Spleen (tissue), 7 donors: ENCODE data around the gene ACKR2.

Experiments
- POLR2A ChIP-seq, 3 donors: fragments of 450-650 bp; IDR thresholded peaks; one replicate each; pipeline ENCODE4 v1.5.1; 2017; ENCODE audit warnings: antibody characterized with exemption in 3 of 3, mild to moderate bottlenecking in 1 of 3
- POLR2AphosphoS5 ChIP-seq, 3 donors: sonication (generic); formaldehyde crosslinking; IDR thresholded peaks; one replicate each; pipeline ENCODE4 v1.5.1; 2017; ENCODE audit warnings: antibody characterized with exemption in 3 of 3
- TF ChIP-seq, protein P1 (sequence below), 11 experiments: fragments of 200-600 bp in 7 of 11; fragments of 450-650 bp in 4 of 11; sonication (generic) in 4 of 11; IDR thresholded peaks in 8 of 11; conservative IDR thresholded peaks in 3 of 11; 1 replicate in 7 of 11; 2 replicates in 4 of 11; pipeline versions ENCODE4 v1.4.0 to v1.8.0; 2016 to 2021; ENCODE audit warnings: antibody characterized with exemption in 11 of 11, inconsistent platforms in 4 of 11, mild to moderate bottlenecking in 1 of 11
- donor health status: DM: no; HTN: no; CAD: no; lungs with moderate emphysema.
- donor health status: DM: no; HTN: no; CAD: no.
- donor health status: DM: no; HTN: no; CAD: no.

- TF ChIP-seq, protein P1, sequence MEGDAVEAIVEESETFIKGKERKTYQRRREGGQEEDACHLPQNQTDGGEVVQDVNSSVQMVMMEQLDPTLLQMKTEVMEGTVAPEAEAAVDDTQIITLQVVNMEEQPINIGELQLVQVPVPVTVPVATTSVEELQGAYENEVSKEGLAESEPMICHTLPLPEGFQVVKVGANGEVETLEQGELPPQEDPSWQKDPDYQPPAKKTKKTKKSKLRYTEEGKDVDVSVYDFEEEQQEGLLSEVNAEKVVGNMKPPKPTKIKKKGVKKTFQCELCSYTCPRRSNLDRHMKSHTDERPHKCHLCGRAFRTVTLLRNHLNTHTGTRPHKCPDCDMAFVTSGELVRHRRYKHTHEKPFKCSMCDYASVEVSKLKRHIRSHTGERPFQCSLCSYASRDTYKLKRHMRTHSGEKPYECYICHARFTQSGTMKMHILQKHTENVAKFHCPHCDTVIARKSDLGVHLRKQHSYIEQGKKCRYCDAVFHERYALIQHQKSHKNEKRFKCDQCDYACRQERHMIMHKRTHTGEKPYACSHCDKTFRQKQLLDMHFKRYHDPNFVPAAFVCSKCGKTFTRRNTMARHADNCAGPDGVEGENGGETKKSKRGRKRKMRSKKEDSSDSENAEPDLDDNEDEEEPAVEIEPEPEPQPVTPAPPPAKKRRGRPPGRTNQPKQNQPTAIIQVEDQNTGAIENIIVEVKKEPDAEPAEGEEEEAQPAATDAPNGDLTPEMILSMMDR (IDR thresholded peaks at IDR 0.05 in 8 of 11, conservative IDR thresholded peaks at IDR 0.05 in 3 of 11) = no peak
- TF ChIP-seq POLR2AphosphoS5 (IDR thresholded peaks at IDR 0.05) = no peak
- no peak for TF ChIP-seq POLR2A (IDR thresholded peaks at IDR 0.05)
Observed at GRCh38 chr3:42801784-42802183, 7.5 kb upstream of the ACKR2 start.
